ENCODE results near the gene FAM20B. TPM values are rescaled to one million over a fixed set of nuclear protein-coding genes. Genes with fewer than 3 reads are reported as not detected.

FAM20B gene
- total RNA-seq, 4 donors from 2014 or later: 19.7 to 43.7 (median 32.6) TPM

DNA sequence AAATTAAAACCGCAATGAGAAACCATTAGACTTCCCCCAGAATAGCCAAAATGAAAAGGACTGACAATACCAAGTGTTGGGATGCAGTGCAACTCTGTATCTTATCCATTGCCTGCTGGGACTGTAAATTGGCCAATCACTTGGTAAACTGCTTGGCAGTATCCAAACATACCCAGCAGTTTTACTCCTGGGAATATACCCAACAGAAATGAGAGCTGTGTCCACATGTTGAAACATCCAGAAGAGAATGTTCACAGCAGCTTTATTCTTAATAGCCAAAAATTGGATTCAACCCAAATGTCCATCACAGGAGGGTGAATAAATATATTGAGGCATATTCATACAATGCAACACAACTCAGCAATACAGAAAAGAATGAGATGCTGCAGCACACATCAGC is 13.7 kb upstream of the FAM20B start:
- Histone ChIP-seq H3K36me3 (no peaks in the 10 kb centered on the region), H3K9me3 (no peaks in the 10 kb centered on the region), H3K27me3 (no peaks in the 10 kb centered on the region), H3K27ac (no peak overlapping the region), H3K4me3 (no peak overlapping the region), H3K4me1 (peaks cover 11 to 15% of the 10 kb centered on the region in 2 donors)
- ATAC-seq (peak; percentile 71 to 92), DNase-seq (no peak)
- in situ Hi-C loops (cut with MboI; ENCODE audit: low sequenced_read_pairs in 4 of 4): loop anchor here in 1 of 4 donors (25.0 kb wide), 2 partner anchors 475 to 675 kb away; no protein-coding TSS in a partner anchor
- TF ChIP-seq, protein P1, sequence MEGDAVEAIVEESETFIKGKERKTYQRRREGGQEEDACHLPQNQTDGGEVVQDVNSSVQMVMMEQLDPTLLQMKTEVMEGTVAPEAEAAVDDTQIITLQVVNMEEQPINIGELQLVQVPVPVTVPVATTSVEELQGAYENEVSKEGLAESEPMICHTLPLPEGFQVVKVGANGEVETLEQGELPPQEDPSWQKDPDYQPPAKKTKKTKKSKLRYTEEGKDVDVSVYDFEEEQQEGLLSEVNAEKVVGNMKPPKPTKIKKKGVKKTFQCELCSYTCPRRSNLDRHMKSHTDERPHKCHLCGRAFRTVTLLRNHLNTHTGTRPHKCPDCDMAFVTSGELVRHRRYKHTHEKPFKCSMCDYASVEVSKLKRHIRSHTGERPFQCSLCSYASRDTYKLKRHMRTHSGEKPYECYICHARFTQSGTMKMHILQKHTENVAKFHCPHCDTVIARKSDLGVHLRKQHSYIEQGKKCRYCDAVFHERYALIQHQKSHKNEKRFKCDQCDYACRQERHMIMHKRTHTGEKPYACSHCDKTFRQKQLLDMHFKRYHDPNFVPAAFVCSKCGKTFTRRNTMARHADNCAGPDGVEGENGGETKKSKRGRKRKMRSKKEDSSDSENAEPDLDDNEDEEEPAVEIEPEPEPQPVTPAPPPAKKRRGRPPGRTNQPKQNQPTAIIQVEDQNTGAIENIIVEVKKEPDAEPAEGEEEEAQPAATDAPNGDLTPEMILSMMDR (IDR thresholded peaks at IDR 0.05 in 4 of 5, conservative IDR thresholded peaks at IDR 0.05 in 1 of 5): no peak
- TF ChIP-seq POLR2A (IDR thresholded peaks at IDR 0.05): no peak
- intact Hi-C loops (cut with DNase I; ENCODE audit: low total_unique reads): no loop called here

DNA sequence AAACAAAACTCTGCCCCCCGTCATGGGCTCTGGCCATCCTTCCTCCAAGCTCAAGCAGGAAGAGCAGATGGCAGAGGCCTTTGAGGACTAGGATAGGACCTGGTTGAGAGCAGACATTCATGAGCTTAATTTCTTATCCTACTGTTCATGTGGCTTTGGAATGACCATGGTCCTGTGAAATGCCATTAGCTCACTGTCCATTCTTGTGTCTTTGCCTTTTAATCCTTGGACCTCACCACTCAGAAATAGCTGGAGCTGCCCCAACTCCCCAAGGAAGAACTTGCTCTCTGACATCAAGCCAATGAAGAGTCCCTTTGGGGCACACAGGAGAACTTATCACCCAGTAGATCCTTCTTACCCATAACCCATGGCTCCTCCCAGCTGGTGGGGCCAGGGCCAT is 11.6 kb upstream of the FAM20B start:
- ATAC-seq: no peak
- peaks cover 16 to 17% of the 10 kb centered on the region in 2 donors for H3K4me1 ChIP-seq
- no peaks in the 10 kb centered on the region for H3K27me3 ChIP-seq
- no peaks in the 10 kb centered on the region for H3K36me3 ChIP-seq
- H3K27ac ChIP-seq: no peak overlapping the region
- in situ Hi-C loops (cut with MboI; ENCODE audit: low sequenced_read_pairs in 4 of 4) (loop anchor here in 1 of 4 donors (25.0 kb wide), 2 partner anchors 477 to 677 kb away; no protein-coding TSS in a partner anchor), intact Hi-C loops (cut with DNase I; ENCODE audit: low total_unique reads) (no loop called here)
- no peak overlapping the region for H3K4me3 ChIP-seq
- no peaks in the 10 kb centered on the region for H3K9me3 ChIP-seq
- TF ChIP-seq, protein P1 (IDR thresholded peaks at IDR 0.05 in 4 of 5, conservative IDR thresholded peaks at IDR 0.05 in 1 of 5): no peak
- TF ChIP-seq POLR2A (IDR thresholded peaks at IDR 0.05): no peak
- no peak for DNase-seq

DNA sequence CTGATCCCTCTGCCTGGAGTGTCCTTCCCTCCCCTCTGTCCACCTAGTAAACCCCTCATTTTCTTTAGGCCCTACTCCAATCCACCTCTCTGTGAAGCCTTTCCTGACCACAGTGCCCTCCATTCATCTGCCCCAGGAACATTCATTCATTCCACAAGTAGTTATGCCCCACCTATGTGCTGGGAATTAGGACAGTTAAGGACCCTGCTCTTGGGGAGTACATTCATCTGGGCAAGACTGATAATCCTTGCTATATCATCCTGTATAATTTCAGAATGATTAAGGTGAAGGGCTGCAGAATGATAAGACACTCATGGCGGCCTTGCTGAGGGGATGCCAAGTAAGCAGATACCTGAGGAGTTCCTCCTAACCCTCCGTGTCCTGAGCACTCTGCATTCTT is 10.3 kb upstream of the FAM20B start:
- no peak overlapping the region for H3K27ac ChIP-seq
- H3K36me3 ChIP-seq: no peaks in the 10 kb centered on the region
- intact Hi-C loops (cut with DNase I; ENCODE audit: low total_unique reads): no loop called here
- in situ Hi-C loops (cut with MboI; ENCODE audit: low sequenced_read_pairs in 4 of 4): loop anchor here in 1 of 4 donors (25.0 kb wide), 2 partner anchors 478 to 678 kb away; no protein-coding TSS in a partner anchor
- peaks cover 12 to 16% of the 10 kb centered on the region in 2 donors for H3K4me1 ChIP-seq
- no peaks in the 10 kb centered on the region for H3K9me3 ChIP-seq
- no peak overlapping the region for H3K4me3 ChIP-seq
- no peak for ATAC-seq
- no peak for TF ChIP-seq POLR2A (IDR thresholded peaks at IDR 0.05)
- TF ChIP-seq, protein P1 (IDR thresholded peaks at IDR 0.05 in 4 of 5, conservative IDR thresholded peaks at IDR 0.05 in 1 of 5): no peak
- no peak for DNase-seq
- H3K27me3 ChIP-seq: no peaks in the 10 kb centered on the region

DNA sequence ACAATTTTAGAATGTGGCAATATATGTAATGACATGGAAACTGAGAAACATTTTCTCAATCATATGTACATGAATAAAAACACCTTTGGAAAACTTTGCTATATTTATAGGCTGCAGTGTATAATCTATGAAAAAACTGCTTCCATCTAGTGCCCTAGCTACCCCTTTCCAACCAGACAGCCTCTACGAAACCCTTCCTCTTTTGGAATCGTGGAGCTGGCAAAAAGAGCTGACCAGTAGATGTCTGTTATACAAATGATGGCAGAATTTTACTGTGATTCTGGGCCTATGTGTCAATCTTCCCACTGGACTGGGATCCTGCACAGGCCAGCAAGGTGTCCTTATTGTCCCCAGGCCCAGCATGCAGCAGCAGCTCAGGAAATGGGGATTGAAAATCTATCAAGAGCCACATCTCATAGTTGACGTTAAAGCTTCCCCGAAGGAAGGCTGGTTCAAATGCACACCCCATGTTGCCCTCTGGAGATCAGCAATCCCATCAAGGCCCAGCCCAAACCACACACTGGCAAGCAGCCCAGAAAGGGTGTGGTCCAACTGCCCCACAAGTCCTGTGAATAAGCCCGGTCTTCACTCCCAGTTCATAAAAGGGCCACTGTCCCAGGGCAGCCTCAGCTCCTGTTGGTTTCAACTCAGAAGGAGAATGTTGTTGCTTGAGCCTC is 8.8 kb upstream of the FAM20B start:
- Histone ChIP-seq H3K36me3 (no peaks in the 10 kb centered on the region), H3K9me3 (no peaks in the 10 kb centered on the region), H3K27ac (peak overlapping the region in 2 of 4 donors; percentile 42 to 56), H3K27me3 (no peaks in the 10 kb centered on the region), H3K4me3 (no peak overlapping the region), H3K4me1 (peaks cover 6 to 13% of the 10 kb centered on the region in 2 donors)
- intact Hi-C loops (cut with DNase I; ENCODE audit: low total_unique reads) (no loop called here), in situ Hi-C loops (cut with MboI; ENCODE audit: low sequenced_read_pairs in 4 of 4) (loop anchor here in 1 of 4 donors (25.0 kb wide), 2 partner anchors 480 to 680 kb away; no protein-coding TSS in a partner anchor)
- TF ChIP-seq, protein P1 (IDR thresholded peaks at IDR 0.05 in 4 of 5, conservative IDR thresholded peaks at IDR 0.05 in 1 of 5): no peak
- no peak for TF ChIP-seq POLR2A (IDR thresholded peaks at IDR 0.05)
- DNase-seq (peak; percentile 74 to 89), ATAC-seq (peak; percentile 80 to 95)

Measured in gastrocnemius medialis (tissue), 4 donors.